SHP77 treated with DMSO at 0.1 percent for 48 hours (cell line): Measurements from ENCODE around the gene MYO10.
"Not testable (repeated sequence)": the region's sequence is repeated elsewhere in the genome, so short reads cannot be mapped to it uniquely, and the experiment has no call there.

Experiments used
- DNase-seq: peaks from one replicate; lab custom pipeline; 2025; lab: John Stamatoyannopoulos, UW

MYO10 gene

DNA sequence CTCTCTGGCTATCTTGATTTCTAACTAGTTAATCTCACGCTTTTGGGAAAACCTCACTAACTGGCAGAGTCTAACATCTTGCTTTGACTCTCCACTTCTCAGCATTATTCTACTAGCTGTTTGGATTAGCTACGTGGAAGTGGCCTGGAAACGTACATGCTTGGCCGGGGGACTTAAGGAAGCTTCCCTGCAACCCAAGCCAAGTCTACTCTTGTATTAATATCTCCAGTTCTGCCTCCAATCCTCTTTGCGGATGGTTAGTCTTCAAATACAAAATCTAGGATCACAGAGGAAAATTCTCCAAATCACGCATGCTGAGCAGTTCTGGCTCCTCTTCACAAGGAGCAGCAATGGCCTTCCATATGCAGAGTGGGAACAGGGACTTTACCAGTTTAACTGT, 267.5 kb downstream of the MYO10 start:
- DNase-seq = no peak

GRCh38 chr5:16668194-16668593, 267.9 kb downstream of the MYO10 start:
- DNase-seq = no peak

GRCh38 chr5:16666883-16667398, 269.1 kb downstream of the MYO10 start:
- DNase-seq = peak; percentile 51

DNA sequence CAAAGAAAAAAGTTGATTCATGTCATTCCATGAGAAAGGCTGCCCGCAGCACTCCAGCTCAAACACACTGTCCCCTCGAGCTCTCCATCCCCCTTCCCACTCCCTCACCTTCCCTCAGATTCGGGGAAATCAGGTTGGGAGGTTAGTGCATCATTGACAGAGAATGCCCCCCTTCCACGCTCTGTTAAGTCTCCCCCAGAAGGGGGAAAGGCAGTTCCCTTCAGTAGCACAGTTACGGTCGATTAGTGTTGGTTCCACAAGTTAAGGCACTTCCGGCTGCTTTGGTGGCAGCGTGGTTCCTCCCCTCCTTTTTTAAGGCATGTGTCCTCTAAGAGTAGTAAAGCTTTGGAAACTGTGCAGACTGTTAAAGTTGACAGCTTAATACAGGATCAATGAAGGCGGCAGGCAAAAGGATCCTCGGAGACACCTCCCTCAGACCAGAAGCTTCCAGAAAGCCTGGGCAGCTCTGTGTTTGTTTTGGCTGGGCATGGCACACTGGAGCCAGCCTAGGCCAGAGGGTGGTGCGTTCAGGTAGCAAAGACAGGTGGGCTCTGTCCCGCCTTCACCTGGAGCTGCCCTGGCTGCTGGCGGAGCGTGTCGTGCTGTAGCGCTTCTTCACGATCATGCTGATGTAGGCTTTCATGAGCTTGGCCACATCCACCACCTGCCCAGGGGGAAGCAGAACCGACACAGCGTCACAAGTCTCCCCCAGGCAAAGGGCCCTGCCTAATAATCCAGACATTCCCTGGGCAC, 269.8 kb downstream of the MYO10 start:
- no peak for DNase-seq

- DNase-seq = no peak
Measured at GRCh38 chr5:16665601-16666000, 270.5 kb downstream of the MYO10 start.

DNA sequence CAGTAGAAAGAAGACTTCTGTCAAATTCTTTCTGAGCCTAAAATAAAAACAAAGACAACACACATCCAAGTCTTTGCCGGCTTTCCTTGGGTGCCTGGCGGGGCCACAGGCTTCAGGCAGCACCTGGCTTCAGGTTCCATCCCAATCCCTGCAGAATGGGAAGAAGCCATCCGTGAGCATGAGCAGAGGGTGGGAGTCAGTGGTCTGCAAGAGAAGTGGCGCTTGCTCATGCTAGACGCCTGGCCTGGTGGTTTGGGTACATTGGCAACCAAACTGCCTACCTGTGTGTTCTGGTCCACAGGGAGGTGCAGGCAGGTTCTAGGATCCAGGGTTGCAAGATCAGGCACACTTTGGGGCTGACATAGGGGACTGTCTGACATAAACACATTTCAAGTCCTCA, 271.7 kb downstream of the MYO10 start:
- no peak for DNase-seq

- no peak for DNase-seq
Measured at GRCh38 chr5:16663840-16664239, 272.2 kb downstream of the MYO10 start.

- DNase-seq = no peak
Measured at GRCh38 chr5:16661713-16662112, 274.4 kb downstream of the MYO10 start.

- DNase-seq = no peak
Measured at GRCh38 chr5:16660982-16661381, 275.1 kb downstream of the MYO10 start.

- DNase-seq = no peak
Measured at GRCh38 chr5:16659536-16659935, 276.6 kb downstream of the MYO10 start.

GRCh38 chr5:16656561-16657191, 279.4 kb downstream of the MYO10 start:
- no peak for DNase-seq

DNA sequence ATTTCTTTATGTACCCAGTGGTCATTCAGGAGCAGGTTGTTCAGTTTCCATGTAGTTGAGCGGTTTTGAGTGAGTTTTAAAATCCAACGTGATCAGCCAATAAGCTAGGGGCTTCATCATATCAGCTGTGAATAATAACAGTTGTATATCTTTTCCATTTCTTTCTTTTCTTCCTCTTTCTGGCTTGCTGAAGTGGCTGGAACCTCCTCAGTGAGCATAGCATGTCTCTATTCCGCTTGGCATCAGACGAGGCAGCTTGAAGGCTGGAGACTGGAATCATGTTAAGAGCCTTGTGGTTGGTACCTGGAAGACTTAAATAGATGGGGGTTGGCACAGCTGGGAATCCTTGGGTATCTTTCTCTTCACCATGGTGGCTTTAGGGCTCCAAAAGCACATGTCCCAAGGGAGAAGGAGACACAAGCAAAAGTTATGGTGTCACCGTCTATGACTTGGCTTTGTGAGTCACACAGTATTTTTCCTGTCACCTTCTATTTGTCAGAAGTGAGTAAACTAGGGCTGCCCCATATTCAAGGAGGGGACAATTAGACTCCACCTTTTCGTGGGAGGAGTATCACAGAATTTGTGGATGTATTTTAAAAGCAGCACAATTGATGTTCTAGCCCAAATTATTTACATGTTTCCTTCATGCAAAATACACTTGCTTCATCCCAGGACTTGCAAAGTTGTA, 281.3 kb downstream of the MYO10 start:
- DNase-seq = no peak

DNA sequence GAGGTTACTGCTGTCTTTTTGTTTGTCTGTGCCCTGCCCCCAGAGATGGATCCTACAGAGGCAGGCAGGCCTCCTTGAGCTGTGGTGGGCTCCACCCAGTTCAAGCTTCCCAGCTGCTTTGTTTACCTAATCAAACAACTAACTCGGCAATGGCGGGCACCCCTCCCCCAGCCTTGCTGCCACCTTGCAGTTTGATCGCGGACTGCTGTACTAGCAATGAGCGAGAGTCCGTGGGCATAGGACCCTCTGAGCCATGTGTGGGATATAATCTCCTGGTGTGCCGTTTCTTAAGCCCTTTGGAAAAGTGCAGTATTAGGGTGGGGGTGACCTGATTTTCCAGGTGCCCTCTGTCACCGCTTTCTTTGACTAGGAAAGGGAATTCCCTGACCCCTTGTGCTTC, 287.3 kb downstream of the MYO10 start:
- DNase-seq = not testable (repeated sequence)

- no peak for DNase-seq
Measured at GRCh38 chr5:16644301-16644889, 291.7 kb downstream of the MYO10 start.

GRCh38 chr5:16642867-16643266, 293.2 kb downstream of the MYO10 start:
- DNase-seq = no peak

DNA sequence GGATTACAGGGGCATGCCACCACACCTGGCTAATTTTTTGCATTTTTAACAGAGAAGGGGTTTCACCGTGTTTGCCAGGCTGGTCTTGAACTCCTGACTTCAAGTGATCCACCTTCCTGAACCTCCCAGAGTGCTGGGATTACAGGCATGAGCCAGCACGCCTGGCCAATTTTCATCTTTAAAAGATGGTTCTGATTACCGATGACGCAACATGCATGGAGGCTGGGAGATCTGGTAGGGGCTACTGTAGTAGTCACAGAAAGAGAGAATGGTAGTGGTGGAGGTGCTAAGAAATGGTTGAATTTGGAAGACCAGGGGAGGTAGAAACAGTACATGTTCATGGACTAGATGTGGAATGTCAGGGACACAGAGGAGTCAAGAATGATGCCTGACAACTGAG, 296.9 kb downstream of the MYO10 start:
- no peak for DNase-seq

DNA sequence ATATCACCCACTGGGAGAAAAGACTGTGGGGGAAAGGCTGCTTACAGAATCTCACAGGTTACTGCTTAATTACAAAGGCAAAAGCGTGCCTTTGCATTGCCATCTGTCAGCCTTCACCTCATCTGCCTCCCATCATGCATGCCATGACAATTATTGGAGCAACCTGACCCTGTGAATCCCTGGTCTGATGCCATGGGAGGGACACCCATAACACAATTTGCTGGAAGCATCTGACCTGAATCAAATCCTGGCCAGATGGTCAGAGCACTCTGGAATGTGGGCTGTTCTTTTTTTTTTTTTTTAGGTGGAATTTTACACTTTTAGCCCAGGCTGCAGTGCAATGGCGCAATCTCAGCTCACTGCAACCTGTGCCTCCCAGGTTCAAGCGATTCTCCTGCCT, 307.7 kb downstream of the MYO10 start:
- DNase-seq = no peak

GRCh38 chr5:16626696-16627264, 309.3 kb downstream of the MYO10 start:
- no peak for DNase-seq

DNA sequence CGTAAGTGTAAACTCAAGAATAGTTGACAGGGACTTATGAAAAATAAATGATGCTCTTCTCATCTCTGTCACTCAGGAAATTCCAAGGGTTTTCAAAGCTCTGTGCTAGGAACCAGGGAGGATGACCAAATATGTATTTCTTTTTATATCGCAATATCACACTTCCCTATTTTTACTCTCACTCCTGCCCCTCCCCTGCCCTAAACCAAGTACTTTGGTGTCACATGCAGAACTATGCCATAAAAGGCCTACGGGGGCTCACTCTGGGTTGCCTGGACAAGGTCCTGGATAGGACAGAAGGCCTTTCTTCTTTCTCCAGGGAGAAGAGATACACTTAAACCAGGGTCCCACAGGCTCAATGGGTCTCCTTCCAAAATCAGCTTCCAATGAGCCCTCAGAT, 311.0 kb downstream of the MYO10 start:
- DNase-seq = no peak

GRCh38 chr5:16619136-16619535, 317.0 kb downstream of the MYO10 start:
- DNase-seq = no peak

- DNase-seq = peak; percentile 21
Measured at GRCh38 chr5:16618138-16618897, 317.8 kb downstream of the MYO10 start.
